SK-N-SH (cell line): Measurements from ENCODE around the gene DGKH. TPM values are rescaled to one million over a fixed set of nuclear protein-coding genes. Genes with fewer than 3 reads are reported as not detected.

Experiments
- CTCF ChIA-PET: fragments of 300-600, 350-600 bp; formaldehyde crosslinking; extraction: SDS; loops from one replicate; lab custom pipeline; 2021; lab: Yijun Ruan, JAX
- POLR2A ChIA-PET: fragments of 350-600 bp; sonication (Branson Sonifier 250); formaldehyde crosslinking; extraction: SDS; loops from one replicate; lab custom pipeline; 2020; ENCODE audit warnings: antibody characterized with exemption, inconsistent platforms; lab: Yijun Ruan, JAX
- DNase-seq: peaks from one replicate; pipeline ENCODE4 v3.0.0; 2012
- H2AFZ ChIP-seq: fragments of 200-600 bp; sonication (generic); 2 replicates; pipeline ENCODE4 v1.8.1; 2016; ENCODE audit warnings: antibody characterized with exemption, mild to moderate bottlenecking, low read depth
- H3F3A ChIP-seq: fragments of 200-600 bp; sonication (generic); replicated peaks from 2 replicates; pipeline ENCODE3; 2016; ENCODE audit warnings: antibody characterized with exemption, mild to moderate bottlenecking; ENCODE audit not compliant: insufficient read depth
- H3K27ac ChIP-seq, 2 experiments: fragments of 200-500 bp in 1 of 2; fragments of 200-600 bp in 1 of 2; sonication (Bioruptor generic) in 1 of 2; sonication (generic), shearing (Covaris generic) in 1 of 2; 2 replicates each; pipeline versions ENCODE4 v1.5.1 to v1.6.1; 2014 to 2016; ENCODE audit warnings: low read depth in 2 of 2, inconsistent platforms in 1 of 2, low read length in 1 of 2, mild to moderate bottlenecking in 1 of 2, mixed read lengths in 1 of 2
- H3K27me3 ChIP-seq: fragments of 200-600 bp; sonication (generic), shearing (Covaris generic); 2 replicates; pipeline ENCODE4 v1.6.1; 2016; ENCODE audit warnings: mixed run types; ENCODE audit not compliant: insufficient read depth
- H3K36me3 ChIP-seq, 2 experiments: fragments of 200-500 bp in 1 of 2; fragments of 200-600 bp in 1 of 2; sonication (Bioruptor generic) in 1 of 2; sonication (generic) in 1 of 2; replicated peaks in 1 of 2; 2 replicates each; pipeline versions ENCODE3 to v1.5.1; 2014 to 2016; ENCODE audit warnings: low read length in 1 of 2, mild to moderate bottlenecking in 1 of 2; ENCODE audit not compliant: insufficient read depth in 2 of 2, control insufficient read depth in 1 of 2
- H3K4me1 ChIP-seq, 2 experiments: fragments of 200-500 bp in 1 of 2; fragments of 200-600 bp in 1 of 2; sonication (Bioruptor generic) in 1 of 2; sonication (generic), shearing (Covaris generic) in 1 of 2; 2 replicates each; pipeline versions ENCODE4 v1.5.1 to v1.6.1; 2014 to 2016; ENCODE audit warnings: low read depth in 1 of 2, low read length in 1 of 2, mixed run types in 1 of 2; ENCODE audit not compliant: insufficient read depth in 2 of 2, control insufficient read depth in 1 of 2
- H3K4me2 ChIP-seq: fragments of 200-600 bp; sonication (generic), shearing (Covaris generic); 2 replicates; pipeline ENCODE4 v1.6.1; 2017; ENCODE audit warnings: mixed run types
- H3K4me3 ChIP-seq, 2 experiments: fragments of 200-500 bp in 1 of 2; fragments of 200-600 bp in 1 of 2; sonication (Bioruptor generic) in 1 of 2; sonication (generic), shearing (Covaris generic) in 1 of 2; 2 replicates each; pipeline versions ENCODE4 v1.5.1 to v1.8.1; 2014 to 2016; ENCODE audit warnings: low read depth in 2 of 2, inconsistent platforms in 1 of 2, low read length in 1 of 2, mild to moderate bottlenecking in 1 of 2, mixed read lengths in 1 of 2, moderate library complexity in 1 of 2
- H3K79me2 ChIP-seq: fragments of 200-600 bp; sonication (generic); 2 replicates; pipeline ENCODE4 v1.8.1; 2017; ENCODE audit warnings: mild to moderate bottlenecking; ENCODE audit not compliant: insufficient read depth
- H3K9ac ChIP-seq: fragments of 200-600 bp; sonication (generic); 2 replicates; pipeline ENCODE4 v1.6.1; 2017; ENCODE audit warnings: mixed run types
- H3K9me2 ChIP-seq: fragments of 200-600 bp; sonication (generic); 2 replicates; pipeline ENCODE4 v1.6.1; 2017; ENCODE audit warnings: mixed run types
- H3K9me3 ChIP-seq: fragments of 200-600 bp; sonication (generic); 2 replicates; pipeline ENCODE4 v1.6.1; 2017; ENCODE audit warnings: mixed run types, mild to moderate bottlenecking, moderate library complexity
- H4K20me1 ChIP-seq: fragments of 200-600 bp; sonication (generic); 2 replicates; pipeline ENCODE4 v1.6.1; 2017; ENCODE audit warnings: mild to moderate bottlenecking, mixed run types; ENCODE audit not compliant: insufficient read depth
- CHD2 ChIP-seq: fragments of 150-350 bp; IDR thresholded peaks from 2 replicates; pipeline ENCODE4 v1.6.1; 2018; ENCODE audit warnings: low read length; ENCODE audit not compliant: partially characterized antibody
- ELF1 ChIP-seq: IDR thresholded peaks from 2 replicates; pipeline ENCODE4 v1.4.0; 2012
- EP300 ChIP-seq, 2 experiments: IDR thresholded peaks; 2 replicates each; pipeline versions ENCODE4 v1.4.0 to v1.6.1; 2012; ENCODE audit warnings: borderline replicate concordance in 1 of 2, low read depth in 1 of 2, low read length in 1 of 2
- EZH2phosphoT487 ChIP-seq: fragments of 200-600 bp; sonication (generic); IDR thresholded peaks from 2 replicates; pipeline ENCODE4 v1.6.1; 2017; ENCODE audit warnings: low read depth, mixed run types, mild to moderate bottlenecking, antibody characterized with exemption, moderate library complexity, borderline replicate concordance
- GABPA ChIP-seq: IDR thresholded peaks from 2 replicates; pipeline ENCODE4 v1.4.0; 2012; ENCODE audit warnings: low read depth, mild to moderate bottlenecking
- MXI1 ChIP-seq: IDR thresholded peaks from 2 replicates; pipeline ENCODE4 v1.6.1; 2012; ENCODE audit warnings: mild to moderate bottlenecking, low read depth, low read length, improper control_type of control experiment
- NFIC ChIP-seq: IDR thresholded peaks from 2 replicates; pipeline ENCODE4 v1.4.0; 2012; ENCODE audit warnings: borderline replicate concordance
- RFX5 ChIP-seq: IDR thresholded peaks from 2 replicates; pipeline ENCODE4 v1.6.1; 2012; ENCODE audit warnings: mild to moderate bottlenecking, improper control_type of control experiment, low read length
- SMC3 ChIP-seq: IDR thresholded peaks from 2 replicates; pipeline ENCODE4 v1.6.1; 2012; ENCODE audit warnings: low read depth, low read length, improper control_type of control experiment
- TAF1 ChIP-seq: IDR thresholded peaks from 2 replicates; pipeline ENCODE4 v1.6.1; 2012; ENCODE audit warnings: low read depth, mild to moderate bottlenecking, low read length, moderate library complexity, borderline replicate concordance
- WGBS: methylation state at CpG from one replicate; pipeline ENCODE4 v1.1.6; 2017; ENCODE audit warnings: low lambda C conversion rate; 5-methylcytosine and 5-hydroxymethylcytosine counted together
- polyA plus RNA-seq, 3 experiments: library from polyadenylated mRNA; depleted of rRNA; stranded (reverse); fragments of >200 nt; gene quantifications; 2 replicates each; pipeline ENCODE4 v1.2.3, GENCODE V29; 2012
- TF ChIP-seq, protein P1 (sequence below): fragments of 200-600 bp; sonication (generic); IDR thresholded peaks from 2 replicates; pipeline ENCODE4 v1.6.1; 2017; ENCODE audit warnings: antibody characterized with exemption, mild to moderate bottlenecking, moderate library complexity
- TF ChIP-seq, protein P2 (sequence below): IDR thresholded peaks from 2 replicates; pipeline ENCODE4 v1.4.0; 2012; ENCODE audit warnings: low read depth, borderline replicate concordance
- TF ChIP-seq, protein P3 (sequence below): fragments of 150-350 bp; IDR thresholded peaks from 2 replicates; pipeline ENCODE4 v1.6.1; 2016; ENCODE audit warnings: mild to moderate bottlenecking, low read depth, low read length
- TF ChIP-seq, protein P4 (sequence below): IDR thresholded peaks from 2 replicates; pipeline ENCODE4 v1.6.1; 2012; ENCODE audit warnings: mild to moderate bottlenecking, low read depth, low read length, moderate library complexity

The DGKH gene
- polyA plus RNA-seq, 1 of the 3 experiments (the other 2 are of a cell fraction) = 2.5 TPM

DNA sequence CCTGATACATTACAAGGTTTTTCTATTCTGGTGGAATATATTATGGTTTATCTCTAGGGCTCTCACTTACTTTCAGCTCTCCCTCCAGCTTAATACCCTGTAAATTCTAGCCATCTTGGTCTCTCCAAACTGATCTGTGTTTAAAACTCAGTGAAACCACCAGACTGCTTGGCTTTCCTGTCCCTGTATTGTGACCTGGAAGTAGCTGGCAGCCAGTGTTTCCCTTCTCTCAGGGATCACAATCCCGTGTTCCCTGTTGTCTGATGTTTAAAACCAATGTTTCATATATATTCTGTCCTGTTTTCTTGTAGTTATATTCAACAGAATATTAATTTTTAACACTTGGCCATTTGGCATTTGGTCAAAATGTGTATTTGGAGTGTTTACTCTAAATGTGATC, 231.5 kb downstream of the DGKH start:
- TF ChIP-seq RFX5 (no peak), GABPA (no peak), CHD2 (no peak), SMC3 (no peak), TAF1 (no peak), ELF1 (no peak), NFIC (no peak), EP300 (IDR thresholded peaks at IDR 0.05; ENCODE audit: borderline replicate concordance in 1 of 2, low read depth in 1 of 2, low read length in 1 of 2) (no peak), EZH2phosphoT487 (no peak)
- TF ChIP-seq, protein P1, sequence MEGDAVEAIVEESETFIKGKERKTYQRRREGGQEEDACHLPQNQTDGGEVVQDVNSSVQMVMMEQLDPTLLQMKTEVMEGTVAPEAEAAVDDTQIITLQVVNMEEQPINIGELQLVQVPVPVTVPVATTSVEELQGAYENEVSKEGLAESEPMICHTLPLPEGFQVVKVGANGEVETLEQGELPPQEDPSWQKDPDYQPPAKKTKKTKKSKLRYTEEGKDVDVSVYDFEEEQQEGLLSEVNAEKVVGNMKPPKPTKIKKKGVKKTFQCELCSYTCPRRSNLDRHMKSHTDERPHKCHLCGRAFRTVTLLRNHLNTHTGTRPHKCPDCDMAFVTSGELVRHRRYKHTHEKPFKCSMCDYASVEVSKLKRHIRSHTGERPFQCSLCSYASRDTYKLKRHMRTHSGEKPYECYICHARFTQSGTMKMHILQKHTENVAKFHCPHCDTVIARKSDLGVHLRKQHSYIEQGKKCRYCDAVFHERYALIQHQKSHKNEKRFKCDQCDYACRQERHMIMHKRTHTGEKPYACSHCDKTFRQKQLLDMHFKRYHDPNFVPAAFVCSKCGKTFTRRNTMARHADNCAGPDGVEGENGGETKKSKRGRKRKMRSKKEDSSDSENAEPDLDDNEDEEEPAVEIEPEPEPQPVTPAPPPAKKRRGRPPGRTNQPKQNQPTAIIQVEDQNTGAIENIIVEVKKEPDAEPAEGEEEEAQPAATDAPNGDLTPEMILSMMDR = no peak
- TF ChIP-seq, protein P2, sequence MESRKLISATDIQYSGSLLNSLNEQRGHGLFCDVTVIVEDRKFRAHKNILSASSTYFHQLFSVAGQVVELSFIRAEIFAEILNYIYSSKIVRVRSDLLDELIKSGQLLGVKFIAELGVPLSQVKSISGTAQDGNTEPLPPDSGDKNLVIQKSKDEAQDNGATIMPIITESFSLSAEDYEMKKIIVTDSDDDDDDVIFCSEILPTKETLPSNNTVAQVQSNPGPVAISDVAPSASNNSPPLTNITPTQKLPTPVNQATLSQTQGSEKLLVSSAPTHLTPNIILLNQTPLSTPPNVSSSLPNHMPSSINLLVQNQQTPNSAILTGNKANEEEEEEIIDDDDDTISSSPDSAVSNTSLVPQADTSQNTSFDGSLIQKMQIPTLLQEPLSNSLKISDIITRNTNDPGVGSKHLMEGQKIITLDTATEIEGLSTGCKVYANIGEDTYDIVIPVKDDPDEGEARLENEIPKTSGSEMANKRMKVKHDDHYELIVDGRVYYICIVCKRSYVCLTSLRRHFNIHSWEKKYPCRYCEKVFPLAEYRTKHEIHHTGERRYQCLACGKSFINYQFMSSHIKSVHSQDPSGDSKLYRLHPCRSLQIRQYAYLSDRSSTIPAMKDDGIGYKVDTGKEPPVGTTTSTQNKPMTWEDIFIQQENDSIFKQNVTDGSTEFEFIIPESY = no peak
- TF ChIP-seq, all 33 proteins: peak for 0
- no peaks in the 10 kb centered on the region for H3K9me2 ChIP-seq
- H3F3A ChIP-seq = peaks cover 6% of the 10 kb centered on the region
- no peak overlapping the region for H3K27ac ChIP-seq
- H3K79me2 ChIP-seq = peaks cover 82% of the 10 kb centered on the region
- no peaks in the 10 kb centered on the region; the same call in none of the 2 replicates for H4K20me1 ChIP-seq
- no peak overlapping the region for H2AFZ ChIP-seq
- H3K36me3 ChIP-seq = peaks cover 0 to 3% of the 10 kb centered on the region in 2 experiments
- no peaks in the 10 kb centered on the region for H3K9me3 ChIP-seq
- CTCF ChIA-PET = no interaction called here
- DNase-seq = no peak
- H3K4me1 ChIP-seq = no peaks in the 10 kb centered on the region; a peak in 3 of 4 replicates
- H3K4me2 ChIP-seq = no peak overlapping the region
- no peak overlapping the region for H3K4me3 ChIP-seq
- POLR2A ChIA-PET = no interaction called here
- H3K9ac ChIP-seq = no peak overlapping the region
- WGBS = 93% methylated on average over 1 of the region's 1 CpG
- H3K27me3 ChIP-seq = no peaks in the 10 kb centered on the region

DNA sequence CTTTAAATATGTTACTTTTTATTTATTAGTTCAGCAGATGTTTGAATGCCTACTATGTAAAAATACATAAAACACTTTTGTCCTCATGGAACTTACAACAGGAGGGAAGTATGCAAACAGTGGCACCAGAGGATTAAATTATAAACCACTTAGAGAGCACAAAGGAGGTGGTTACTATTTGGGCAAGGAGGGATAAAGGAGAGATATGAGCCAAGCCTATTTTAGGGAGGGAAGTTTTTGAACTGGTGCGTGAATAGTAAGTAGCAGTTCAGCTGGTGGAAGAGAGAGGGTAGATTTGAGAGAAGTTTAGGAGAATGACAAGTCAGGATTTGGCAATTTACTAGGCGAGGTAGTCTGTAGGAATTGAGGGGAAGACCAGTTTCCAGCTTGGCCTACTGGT, 232.1 kb downstream of the DGKH start:
- Histone ChIP-seq H3K27me3 (no peaks in the 10 kb centered on the region), H3K4me3 (no peak overlapping the region), H2AFZ (no peak overlapping the region), H3F3A (peaks cover 6% of the 10 kb centered on the region), H3K4me1 (no peaks in the 10 kb centered on the region; a peak in 3 of 4 replicates), H3K36me3 (peaks cover 3 to 6% of the 10 kb centered on the region in 2 experiments), H3K79me2 (peaks cover 77% of the 10 kb centered on the region), H4K20me1 (no peaks in the 10 kb centered on the region; the same call in none of the 2 replicates), H3K27ac (no peak overlapping the region), H3K4me2 (no peak overlapping the region), H3K9ac (no peak overlapping the region), H3K9me2 (no peaks in the 10 kb centered on the region), H3K9me3 (no peaks in the 10 kb centered on the region)
- WGBS = 97% methylated on average over 2 of the region's 2 CpGs
- CTCF ChIA-PET = no interaction called here
- TF ChIP-seq MXI1 (no peak), EP300 (IDR thresholded peaks at IDR 0.05; ENCODE audit: borderline replicate concordance in 1 of 2, low read depth in 1 of 2, low read length in 1 of 2) (no peak), NFIC (no peak), RFX5 (no peak)
- TF ChIP-seq, protein P1 = no peak
- TF ChIP-seq, protein P3, sequence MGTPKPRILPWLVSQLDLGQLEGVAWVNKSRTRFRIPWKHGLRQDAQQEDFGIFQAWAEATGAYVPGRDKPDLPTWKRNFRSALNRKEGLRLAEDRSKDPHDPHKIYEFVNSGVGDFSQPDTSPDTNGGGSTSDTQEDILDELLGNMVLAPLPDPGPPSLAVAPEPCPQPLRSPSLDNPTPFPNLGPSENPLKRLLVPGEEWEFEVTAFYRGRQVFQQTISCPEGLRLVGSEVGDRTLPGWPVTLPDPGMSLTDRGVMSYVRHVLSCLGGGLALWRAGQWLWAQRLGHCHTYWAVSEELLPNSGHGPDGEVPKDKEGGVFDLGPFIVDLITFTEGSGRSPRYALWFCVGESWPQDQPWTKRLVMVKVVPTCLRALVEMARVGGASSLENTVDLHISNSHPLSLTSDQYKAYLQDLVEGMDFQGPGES = no peak
- TF ChIP-seq, protein P4, sequence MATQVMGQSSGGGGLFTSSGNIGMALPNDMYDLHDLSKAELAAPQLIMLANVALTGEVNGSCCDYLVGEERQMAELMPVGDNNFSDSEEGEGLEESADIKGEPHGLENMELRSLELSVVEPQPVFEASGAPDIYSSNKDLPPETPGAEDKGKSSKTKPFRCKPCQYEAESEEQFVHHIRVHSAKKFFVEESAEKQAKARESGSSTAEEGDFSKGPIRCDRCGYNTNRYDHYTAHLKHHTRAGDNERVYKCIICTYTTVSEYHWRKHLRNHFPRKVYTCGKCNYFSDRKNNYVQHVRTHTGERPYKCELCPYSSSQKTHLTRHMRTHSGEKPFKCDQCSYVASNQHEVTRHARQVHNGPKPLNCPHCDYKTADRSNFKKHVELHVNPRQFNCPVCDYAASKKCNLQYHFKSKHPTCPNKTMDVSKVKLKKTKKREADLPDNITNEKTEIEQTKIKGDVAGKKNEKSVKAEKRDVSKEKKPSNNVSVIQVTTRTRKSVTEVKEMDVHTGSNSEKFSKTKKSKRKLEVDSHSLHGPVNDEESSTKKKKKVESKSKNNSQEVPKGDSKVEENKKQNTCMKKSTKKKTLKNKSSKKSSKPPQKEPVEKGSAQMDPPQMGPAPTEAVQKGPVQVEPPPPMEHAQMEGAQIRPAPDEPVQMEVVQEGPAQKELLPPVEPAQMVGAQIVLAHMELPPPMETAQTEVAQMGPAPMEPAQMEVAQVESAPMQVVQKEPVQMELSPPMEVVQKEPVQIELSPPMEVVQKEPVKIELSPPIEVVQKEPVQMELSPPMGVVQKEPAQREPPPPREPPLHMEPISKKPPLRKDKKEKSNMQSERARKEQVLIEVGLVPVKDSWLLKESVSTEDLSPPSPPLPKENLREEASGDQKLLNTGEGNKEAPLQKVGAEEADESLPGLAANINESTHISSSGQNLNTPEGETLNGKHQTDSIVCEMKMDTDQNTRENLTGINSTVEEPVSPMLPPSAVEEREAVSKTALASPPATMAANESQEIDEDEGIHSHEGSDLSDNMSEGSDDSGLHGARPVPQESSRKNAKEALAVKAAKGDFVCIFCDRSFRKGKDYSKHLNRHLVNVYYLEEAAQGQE = no peak
- DNase-seq = no peak
- POLR2A ChIA-PET = no interaction called here
